ENCODE measurements around the gene KRT77.

GRCh38 chr12:52658196-52658595 is 45.1 kb downstream of the KRT77 start:
- TF ChIP-seq POLR2A (IDR thresholded peaks at IDR 0.05; ENCODE audit: low read depth, low read length), result no peak
- no peak for TF ChIP-seq POLR2AphosphoS5 (IDR thresholded peaks at IDR 0.05; ENCODE audit: low read depth, low read length)
- TF ChIP-seq TAF1 (IDR thresholded peaks at IDR 0.05; ENCODE audit: borderline replicate concordance, low read depth, low read length), result no peak

Measured in GM12892 (cell line).